ENCODE data around the gene SLC24A3. TPM values are rescaled to one million over a fixed set of nuclear protein-coding genes. Genes with fewer than 3 reads are reported as not detected.

SLC24A3 gene
- total and polyA plus RNA-seq, 11 donors = 0.26 to 3.9 (median 0.77) TPM

- Histone ChIP-seq H3K9me3 (no peaks in the 10 kb centered on the region), H3K27ac (no peak overlapping the region), H3K4me1 (peaks cover 0 to 27% (median 0%) of the 10 kb centered on the region in 12 donors), H3K36me3 (no peaks in the 10 kb centered on the region), H3K27me3 (no peaks in the 10 kb centered on the region), H3K4me3 (no peak overlapping the region)
- TF ChIP-seq POLR2A (IDR thresholded peaks at IDR 0.05) (no peak), CTCF (IDR thresholded peaks at IDR 0.05) (no peak)
- ATAC-seq (peak; percentile 24 to 65 (median 54)), DNase-seq (peak in 1 of 5 donors; percentile 39)
- intact Hi-C loops (cut with DNase I) = no loop called here
- WGBS, 4 donors = 66 to 73% (median 71%) methylated on average over 12 to 13 of the region's 13 CpGs
Measured at GRCh38 chr20:19253916-19254820, 41.7 kb downstream of the SLC24A3 start.

- H3K4me1 ChIP-seq = peaks cover 0 to 27% (median 0%) of the 10 kb centered on the region in 12 donors
- no peak for ATAC-seq
- TF ChIP-seq CTCF (IDR thresholded peaks at IDR 0.05) = no peak
- no peak for TF ChIP-seq POLR2A (IDR thresholded peaks at IDR 0.05)
- intact Hi-C loops (cut with DNase I) = no loop called here
- no peaks in the 10 kb centered on the region for H3K36me3 ChIP-seq
- H3K4me3 ChIP-seq = no peak overlapping the region
- DNase-seq = no peak
- no peak overlapping the region for H3K27ac ChIP-seq
- WGBS, 4 donors = 60 to 66% (median 62%) methylated on average over 4 of the region's 4 CpGs
- no peaks in the 10 kb centered on the region for H3K27me3 ChIP-seq
- H3K9me3 ChIP-seq = no peaks in the 10 kb centered on the region
Measured at GRCh38 chr20:19254956-19255355, 42.5 kb downstream of the SLC24A3 start.

- no peaks in the 10 kb centered on the region for H3K27me3 ChIP-seq
- H3K36me3 ChIP-seq = no peaks in the 10 kb centered on the region
- no peak overlapping the region for H3K27ac ChIP-seq
- ATAC-seq (no peak), DNase-seq (no peak)
- WGBS, 4 donors = 85 to 91% (median 86%) methylated on average over 2 of the region's 2 CpGs
- no peaks in the 10 kb centered on the region for H3K9me3 ChIP-seq
- no peak overlapping the region for H3K4me3 ChIP-seq
- intact Hi-C loops (cut with DNase I) = no loop called here
- peaks cover 0 to 30% (median 0%) of the 10 kb centered on the region in 12 donors for H3K4me1 ChIP-seq
- no peak for TF ChIP-seq CTCF (IDR thresholded peaks at IDR 0.05)
- no peak for TF ChIP-seq POLR2A (IDR thresholded peaks at IDR 0.05)
Measured at GRCh38 chr20:19256085-19256484, 43.6 kb downstream of the SLC24A3 start.

- H3K27ac ChIP-seq = no peak overlapping the region
- TF ChIP-seq POLR2A (IDR thresholded peaks at IDR 0.05) = no peak
- no peak for TF ChIP-seq CTCF (IDR thresholded peaks at IDR 0.05)
Measured at GRCh38 chr20:19256906-19257595, 44.6 kb downstream of the SLC24A3 start.

More at GRCh38 chr20:19256906-19257595, 44.6 kb downstream of the SLC24A3 start:
- intact Hi-C loops (cut with DNase I) = no loop called here
- DNase-seq (no peak), ATAC-seq (no peak)
- Histone ChIP-seq H3K27me3 (no peaks in the 10 kb centered on the region), H3K4me1 (peaks cover 0 to 26% (median 0%) of the 10 kb centered on the region in 12 donors), H3K9me3 (no peaks in the 10 kb centered on the region), H3K36me3 (no peaks in the 10 kb centered on the region), H3K4me3 (no peak overlapping the region)
- WGBS, 4 donors = 69 to 82% (median 74%) methylated on average over 11 of the region's 11 CpGs

All from heart left ventricle (tissue), 16 donors.